Measurements from ENCODE around the gene PASD1.
"Not testable (repeated sequence)": the region's sequence is repeated elsewhere in the genome, so short reads cannot be mapped to it uniquely, and the experiment has no call there.

Gene PASD1

DNA sequence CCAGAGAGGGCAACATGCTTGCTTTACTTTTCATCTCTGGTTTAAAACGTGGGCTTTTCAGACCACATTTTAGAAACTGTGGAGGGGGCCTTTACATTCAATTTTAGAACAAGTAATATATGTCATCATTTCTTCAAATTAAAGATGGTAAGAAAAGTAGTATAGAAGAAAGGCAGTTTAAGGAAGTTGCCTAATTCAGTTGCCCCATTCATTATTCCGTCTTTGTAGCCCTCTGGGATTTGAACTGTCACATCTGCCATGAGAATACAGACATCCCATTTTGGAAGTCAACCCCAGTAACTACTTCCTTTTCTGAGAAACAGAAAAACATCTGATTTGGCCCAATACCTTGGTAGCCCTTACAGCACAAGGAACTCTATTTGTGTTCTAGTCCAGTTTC is 61.2 kb downstream of the PASD1 start:
- DNase-seq = no peak

DNA sequence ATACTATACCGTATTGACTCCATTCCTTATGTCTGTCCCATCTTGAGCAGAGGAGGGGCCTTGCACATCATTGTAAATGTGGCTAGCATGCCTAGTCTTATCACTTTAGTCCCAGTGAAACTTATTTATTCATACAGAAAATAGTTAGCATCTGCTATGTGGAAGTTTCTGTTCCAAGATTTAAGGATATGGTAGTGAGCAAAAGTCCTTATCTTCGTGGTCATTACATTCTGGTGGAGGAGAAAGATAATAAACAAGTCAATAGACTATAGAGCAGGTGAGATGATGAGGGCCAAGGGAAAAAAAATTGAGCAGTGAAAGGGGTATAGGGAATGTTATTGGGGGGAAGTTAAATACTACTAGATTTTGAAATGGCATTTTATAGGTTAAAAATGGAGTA is 68.3 kb downstream of the PASD1 start:
- no peak for DNase-seq

DNA sequence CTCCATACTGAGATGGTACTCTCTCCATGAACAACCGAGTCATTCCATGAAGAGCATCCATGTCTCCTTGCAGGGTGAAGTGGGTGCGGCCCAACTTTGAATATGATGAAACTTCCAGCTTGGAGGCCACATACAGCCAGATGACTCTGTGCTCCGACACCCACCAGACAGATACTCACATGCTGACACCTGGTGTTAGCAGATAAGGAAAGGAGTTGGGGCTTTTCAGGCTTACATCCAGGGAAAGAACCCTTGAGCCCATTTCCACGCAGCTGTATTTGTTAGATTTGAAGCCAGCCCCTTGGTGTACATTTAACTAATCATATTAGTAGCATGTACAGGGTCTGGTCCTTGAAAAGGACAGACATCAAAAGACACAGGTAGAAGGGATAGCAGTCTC is 69.7 kb downstream of the PASD1 start:
- no peak for DNase-seq

DNA sequence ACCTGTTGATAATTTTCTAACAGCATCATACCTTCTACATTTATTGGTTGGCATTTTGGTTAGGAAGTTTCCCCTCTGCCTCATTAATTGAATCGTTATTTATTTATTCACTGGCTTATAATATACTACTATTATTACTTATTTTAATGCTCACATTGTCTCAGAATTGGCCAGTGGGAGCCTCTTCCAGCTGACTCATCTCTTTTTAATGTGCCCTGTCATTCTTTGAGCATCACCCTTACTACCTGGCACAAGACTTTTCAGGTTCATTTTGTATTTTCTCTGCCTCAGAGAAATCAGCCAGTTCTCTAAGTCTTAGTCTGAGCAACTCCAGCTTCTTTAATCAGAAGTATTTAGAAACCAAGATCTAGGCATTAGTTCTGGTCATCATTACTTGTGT is 71.5 kb downstream of the PASD1 start:
- no peak for DNase-seq

DNA sequence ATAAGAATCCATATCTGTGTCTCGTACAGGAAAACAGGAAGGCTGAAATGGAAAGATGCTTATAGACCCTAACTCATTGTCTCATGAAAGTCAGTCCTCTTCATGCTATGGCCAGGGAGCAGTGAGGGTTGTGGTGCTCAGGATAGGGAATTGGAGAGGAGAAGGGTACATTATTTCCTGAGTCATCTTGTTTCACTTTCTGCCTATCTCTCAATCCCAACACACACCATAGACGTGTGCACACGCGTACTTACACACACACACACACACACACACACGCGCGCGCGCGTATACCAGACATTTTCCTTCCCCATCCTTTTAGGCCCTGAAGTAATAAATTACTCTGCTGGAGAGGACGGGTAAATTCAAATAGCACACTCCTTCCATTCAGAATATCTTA is 78.1 kb downstream of the PASD1 start:
- no peak for DNase-seq

DNA sequence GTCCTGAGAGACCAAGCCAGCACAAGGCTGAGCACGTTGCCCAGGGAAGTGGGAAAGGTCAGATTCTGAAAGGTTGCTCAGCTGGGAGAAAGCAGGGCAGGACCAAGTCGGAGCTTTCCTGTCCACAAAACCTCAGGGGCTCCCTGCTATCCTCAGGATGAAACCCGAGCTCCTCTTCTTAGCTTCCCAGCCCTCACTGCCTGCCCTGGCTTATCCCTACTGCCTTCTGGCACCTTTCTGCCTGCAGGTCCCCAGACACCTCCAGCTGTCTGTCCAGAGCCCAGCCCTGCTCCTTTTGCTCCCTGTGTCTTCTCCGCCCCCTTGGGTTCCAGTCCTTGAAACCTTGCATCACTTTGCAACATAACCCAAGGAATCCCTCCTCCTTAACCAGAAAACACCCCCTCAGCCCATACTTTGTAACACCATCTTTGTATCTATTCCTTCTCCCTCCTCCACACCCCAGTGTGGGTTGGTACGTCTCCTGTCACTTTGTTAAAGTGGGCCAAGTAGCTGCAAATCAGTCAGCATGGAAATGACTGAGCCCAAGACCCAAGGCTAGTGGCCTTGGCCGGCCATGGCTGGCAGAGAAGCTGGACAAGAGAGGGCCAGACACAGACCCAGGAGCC is 111.8 kb downstream of the PASD1 start:
- DNase-seq = no peak

DNA sequence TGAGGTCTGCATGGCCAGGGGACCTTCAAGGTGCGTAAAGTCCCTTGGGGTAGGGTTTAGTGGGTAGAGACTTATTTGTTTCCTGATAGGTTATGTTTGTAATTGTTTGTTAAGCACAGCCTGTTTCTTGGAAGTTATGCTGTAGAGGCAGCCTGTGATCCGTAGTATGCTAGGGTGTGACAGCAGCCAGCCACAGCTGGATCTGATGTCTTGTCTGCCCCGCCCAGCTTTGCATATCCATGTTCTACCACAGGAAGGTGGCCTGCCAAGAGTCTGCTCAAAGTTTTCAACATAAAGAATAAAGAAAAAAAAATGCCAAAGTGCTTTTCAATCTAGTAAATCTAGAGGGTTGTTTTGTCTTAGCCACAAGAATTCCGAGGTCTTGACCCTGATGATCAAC is 112.7 kb downstream of the PASD1 start:
- no peak for DNase-seq

DNA sequence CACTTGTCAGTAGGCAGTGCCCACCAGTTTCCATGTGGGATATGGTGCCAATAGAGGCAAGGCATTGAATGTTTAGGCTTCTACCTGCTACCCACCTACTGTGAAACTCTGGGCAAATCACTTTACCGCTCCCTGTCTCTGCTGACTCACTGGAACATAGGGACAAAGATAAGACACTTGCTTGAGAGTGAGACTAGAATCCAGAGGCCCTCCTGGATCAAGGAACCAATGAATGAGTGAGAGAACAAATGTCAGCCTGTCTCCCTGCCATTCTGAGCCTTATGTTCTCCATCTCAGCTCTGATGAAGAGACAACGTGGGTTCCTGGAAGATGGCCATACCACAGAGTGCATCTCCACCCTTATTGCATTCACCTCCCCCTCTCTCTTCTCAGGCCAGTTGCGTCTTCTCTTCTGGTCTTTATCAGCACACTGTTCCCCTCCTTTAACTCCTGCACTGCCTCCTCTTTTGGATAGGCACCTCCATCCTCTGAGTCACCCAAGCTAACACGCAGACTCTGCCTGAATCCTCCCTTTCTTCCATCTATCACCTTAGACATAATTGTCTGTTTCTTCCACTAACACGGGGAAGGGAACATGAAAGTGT is 116.4 kb downstream of the PASD1 start:
- no peak for DNase-seq

DNA sequence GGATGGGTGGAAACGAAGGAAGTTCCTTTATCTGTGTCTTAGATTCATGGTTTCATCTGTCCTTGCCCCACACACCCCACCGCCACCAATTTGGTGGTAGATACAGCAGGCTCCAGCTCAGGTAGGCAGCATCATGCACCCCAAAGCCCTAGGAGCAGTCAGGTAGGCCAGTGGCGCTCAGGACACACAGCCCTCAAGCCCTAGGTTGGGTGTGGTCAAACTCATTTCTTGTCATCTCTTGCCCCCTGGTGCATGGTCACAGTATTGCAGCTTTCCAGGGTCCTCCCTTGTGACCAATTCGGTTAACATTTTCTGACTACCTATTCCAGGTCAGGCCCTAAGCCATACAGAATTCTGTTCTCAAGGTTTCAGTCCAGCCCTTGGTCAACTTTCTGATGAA is 117.3 kb downstream of the PASD1 start:
- no peak for DNase-seq

DNA sequence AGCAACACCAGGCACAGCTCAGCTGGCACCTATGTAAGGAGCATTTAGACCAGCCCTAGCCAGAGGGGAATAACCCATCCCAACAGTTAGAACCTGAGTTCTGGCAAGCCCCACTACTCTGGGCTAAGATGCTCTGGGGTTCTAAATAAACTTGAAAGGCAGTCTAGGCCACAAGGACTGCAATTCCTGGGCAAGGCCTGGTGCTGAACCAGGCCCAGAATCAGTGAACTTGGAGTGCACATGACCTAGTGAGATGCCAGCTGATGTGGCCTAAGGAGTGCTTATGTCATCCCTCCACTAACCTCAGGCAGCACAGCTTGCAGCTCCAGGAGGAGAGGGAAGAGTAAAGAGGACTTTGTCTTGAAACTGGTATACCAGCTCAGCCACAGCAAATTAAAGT is 124.2 kb downstream of the PASD1 start:
- DNase-seq = no peak

DNA sequence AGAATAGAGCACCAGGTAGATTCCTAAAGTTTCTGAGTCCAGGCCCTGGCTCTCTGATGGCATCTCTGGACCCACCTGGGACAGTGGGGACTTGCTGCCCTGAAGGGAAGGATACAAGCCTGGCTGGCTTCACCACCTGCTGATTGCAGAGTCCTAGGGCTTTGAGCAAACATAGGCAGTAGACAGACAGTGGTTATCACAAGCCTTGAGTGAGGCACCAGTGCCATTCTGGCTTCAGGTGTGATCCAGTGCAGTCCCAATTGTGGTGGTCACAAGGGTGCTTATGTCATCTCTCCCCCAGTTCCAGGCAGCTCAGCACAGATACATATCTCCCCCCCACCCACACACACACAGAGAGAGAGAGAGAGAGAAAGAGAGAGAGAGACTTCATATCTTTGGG is 125.2 kb downstream of the PASD1 start:
- DNase-seq = no peak

DNA sequence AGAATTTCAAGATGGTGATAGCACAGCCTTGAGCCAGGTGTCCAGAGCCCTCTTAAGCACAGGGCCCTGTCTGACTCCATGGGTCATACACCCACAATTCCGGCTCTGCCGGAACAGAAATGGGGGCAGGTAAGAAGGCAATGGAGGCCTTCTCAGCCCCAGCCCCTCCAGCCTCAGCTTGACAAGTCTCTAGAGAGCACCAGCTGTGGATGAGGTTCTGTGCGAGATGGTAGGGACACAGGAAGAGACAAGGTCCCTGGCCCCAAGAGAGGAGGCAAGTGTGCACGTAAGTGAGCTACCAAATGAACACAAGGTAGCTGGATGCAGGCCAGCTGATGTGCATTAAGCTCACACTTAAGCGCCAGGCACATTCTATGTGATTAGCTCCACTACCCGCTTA is 129.3 kb downstream of the PASD1 start:
- no peak for DNase-seq

DNA sequence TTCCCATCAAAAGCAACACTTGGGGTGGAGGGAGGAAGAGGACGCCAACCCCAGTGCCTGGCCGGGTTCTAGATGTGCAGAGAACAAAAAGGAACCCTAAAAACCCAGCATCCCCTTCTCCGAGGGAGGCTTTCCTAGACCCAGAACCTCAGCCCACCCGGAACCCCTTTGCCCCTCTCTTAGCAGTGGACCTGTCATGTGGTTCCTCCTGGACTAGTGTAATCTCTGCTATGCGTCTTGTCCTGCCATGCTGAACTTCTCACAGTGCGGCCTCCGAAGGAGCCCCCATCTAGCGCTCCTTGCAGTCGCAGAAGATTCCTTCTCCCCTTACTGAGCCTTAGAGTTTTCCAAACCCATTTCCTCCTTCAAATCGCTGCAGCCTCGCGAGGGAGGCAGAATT is 130.6 kb downstream of the PASD1 start:
- no peak for DNase-seq

DNA sequence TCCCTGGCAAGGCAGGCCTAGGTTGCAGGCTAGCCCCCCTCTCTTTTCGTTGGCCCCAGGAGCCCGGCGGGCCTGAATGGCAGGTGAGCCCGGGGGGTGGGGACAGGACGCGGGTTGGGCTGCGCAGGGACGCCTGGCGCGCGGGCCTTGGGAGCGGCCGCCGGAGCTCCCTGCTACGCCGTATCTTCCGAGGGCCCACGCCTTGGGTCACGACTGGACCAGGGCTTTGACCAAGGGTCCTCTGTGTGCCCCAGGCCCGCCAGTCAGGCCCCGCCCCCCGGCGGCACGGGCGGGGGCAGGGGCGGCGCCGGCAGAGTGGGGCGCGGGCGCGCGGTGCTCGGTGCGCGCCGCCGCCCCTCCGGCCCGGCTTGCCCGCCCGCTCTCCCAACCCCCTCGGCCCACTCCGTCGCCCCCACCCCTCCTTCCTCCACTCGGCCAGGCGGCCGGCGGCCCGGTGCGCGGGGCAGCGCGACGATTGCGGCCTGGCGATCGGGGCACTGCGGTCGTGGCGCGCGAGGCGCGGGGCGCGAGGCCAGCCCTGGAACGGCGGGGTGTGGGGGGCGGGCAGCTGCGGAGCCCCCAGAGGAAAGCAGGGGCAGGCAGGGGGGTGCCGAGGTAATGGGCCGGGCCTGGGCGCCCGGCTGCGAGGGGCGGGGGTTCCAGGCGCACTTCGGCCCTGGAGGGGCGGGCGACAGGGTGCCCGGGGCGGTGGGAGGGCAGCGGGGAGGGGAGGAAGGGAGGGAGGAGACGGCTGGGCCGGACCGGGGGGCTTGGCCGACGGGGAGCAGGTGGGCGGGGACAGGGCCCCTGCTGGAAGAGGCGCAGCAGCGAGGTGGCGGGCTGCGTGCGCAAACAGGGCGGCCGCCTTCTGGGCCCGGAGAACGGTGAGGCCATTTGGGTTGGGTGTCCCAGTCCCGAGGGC is 131.4 kb downstream of the PASD1 start, which contains the start of gene PRRG3:
TSS of gene PRRG3 (plus strand) at position 798 of the 922 bp plus-strand sequence. CDS start 3,357 bp downstream, outside the sequence.
- no peak for DNase-seq

DNA sequence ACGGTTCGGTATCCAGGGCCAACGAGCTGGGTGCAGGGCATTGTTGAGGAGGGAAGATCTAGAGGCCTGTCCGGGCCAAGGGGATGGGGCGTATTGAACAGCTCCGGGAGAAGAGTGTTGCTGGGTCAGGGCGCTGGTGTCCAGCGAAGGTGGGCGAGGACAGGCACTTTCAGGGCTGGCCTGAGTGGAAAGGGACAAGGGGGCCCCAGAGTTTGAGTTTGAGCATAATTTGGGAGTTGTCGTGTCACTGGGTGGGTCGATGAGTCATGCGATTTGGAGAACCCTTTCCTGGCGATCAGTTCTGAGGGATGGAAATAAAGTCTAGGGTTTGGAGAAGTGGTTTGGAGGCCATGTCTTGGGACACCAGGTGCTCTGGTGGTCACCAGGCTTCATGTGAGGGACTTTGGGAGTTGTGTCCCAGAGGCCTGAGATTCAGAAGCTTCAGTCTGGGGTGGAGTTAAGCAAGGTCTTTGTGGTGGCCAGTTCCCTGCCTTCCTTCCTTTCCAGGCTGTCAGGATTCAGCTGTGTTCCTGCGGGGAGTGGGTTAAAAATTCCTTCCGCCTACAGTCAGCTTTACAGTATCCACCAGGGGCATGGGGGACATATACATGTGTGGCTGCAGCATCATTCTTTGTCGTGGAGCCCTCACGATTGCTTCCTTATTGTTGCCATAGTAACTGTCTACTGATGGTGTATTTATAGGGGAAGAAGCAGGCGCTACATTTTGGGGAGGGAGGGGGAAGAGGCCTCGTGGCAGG is 132.3 kb downstream of the PASD1 start:
- DNase-seq = no peak

DNA sequence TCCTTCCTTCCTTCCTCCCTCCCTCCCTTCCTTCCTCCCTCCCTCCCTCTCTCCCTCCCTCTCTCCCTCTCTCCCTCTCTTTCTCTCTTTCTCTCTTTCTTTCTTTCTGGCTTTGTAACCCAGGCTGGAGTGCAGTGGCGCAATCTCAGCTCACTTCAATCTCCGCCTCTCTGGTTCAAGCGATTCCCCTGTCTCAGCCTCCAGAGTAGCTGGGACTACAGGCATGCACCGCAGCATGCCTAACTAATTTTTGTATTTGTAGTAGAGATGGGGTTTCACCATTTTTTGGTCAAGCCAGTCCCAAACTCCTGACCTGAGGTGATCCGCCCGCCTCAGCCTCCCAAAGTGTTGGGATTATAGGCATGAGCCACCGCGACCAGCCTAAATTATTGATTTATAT is 133.6 kb downstream of the PASD1 start:
- not testable (repeated sequence) for DNase-seq

DNA sequence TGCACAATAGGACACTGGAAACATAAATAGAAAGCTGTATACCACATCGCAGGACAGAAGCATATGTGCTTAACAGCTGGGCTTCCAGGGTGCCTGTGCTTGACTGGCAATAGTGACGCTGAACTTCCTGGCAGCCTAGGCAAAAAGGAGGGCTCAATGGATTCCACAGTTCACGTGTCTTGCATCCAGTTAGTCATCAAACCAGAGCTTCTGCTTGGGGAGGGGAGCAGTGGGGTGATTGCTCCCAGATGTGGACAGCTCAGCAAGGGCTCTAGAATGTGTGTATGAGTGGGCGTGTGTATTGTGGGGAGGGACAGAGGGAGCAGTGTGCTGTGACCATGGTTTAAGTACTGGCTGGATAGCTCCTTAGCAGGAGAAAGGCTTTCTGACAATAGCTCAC is 134.0 kb downstream of the PASD1 start:
- DNase-seq = no peak

DNA sequence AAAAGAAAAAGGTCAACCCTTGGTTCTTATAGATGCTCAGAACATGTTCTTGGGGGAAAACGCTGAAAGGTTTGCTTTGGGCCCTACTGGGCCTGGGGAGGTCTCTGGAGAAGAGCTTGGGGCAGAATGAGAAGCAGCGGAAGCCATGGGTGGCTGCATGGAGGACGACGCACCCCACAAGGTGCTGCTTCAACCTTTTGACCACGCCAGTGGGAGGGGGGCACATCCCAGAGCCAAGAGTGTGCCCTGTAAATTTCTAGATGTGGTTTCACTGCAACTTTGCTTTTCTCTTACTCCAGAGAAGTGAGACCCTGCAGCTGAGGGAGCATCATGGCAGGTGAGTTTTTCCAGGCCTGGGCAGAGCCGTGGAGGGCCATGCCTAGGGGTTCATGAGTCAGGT is 135.0 kb downstream of the PASD1 start:
- no peak for DNase-seq

DNA sequence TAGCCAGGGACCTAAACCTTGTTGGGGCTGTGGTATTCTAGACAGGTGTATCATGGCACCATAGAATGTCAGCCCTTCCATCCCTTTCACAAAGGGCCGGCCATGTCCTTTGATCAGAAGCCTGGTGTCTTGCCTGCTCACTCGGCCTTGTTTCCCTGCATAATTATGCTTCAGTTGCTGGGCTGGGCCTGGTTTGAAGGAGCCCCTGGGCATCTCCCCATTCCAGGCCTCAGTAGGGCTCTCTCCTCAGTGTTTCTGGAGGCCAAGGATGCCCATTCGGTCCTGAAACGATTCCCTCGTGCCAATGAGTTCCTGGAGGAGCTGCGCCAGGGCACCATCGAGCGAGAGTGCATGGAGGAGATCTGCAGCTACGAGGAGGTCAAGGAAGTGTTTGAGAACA is 136.3 kb downstream of the PASD1 start:
- no peak for DNase-seq

DNA sequence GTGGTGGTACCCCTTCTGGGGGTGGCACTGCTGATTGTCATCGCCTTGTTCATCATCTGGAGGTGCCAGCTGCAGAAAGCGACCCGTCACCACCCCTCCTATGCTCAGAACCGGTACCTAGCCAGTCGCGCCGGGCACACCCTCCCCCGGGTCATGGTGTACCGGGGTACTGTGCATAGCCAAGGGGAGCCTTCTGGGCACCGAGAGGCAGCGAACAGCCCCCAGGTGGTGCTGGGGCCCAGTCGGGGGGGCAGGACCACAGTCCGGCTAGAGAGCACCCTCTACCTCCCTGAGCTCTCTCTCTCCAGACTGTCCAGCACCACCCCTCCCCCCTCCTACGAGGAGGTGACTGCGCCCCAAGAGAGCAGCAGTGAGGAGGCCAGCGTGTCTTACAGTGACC is 137.1 kb downstream of the PASD1 start:
- no peak for DNase-seq

DNA sequence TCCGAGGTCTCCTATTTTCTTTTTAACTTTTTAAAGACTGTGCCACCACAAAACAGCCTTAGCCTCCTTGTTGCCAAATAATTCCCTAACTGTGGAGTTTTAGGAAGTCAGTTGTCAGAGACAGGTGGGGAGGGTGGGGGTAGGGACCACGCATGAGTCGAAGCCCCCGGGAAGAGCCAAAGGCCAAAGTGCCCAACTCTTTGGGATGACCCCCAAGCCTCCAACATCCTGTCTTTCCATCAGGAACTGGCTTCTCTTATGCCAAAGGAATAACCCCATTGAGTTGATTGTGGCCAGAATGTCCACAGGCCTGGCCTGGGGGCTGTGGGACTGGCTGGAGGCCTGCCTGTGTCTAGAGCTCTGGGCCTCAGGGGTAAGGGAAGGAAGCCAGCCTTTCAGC is 137.6 kb downstream of the PASD1 start:
- no peak for DNase-seq

DNA sequence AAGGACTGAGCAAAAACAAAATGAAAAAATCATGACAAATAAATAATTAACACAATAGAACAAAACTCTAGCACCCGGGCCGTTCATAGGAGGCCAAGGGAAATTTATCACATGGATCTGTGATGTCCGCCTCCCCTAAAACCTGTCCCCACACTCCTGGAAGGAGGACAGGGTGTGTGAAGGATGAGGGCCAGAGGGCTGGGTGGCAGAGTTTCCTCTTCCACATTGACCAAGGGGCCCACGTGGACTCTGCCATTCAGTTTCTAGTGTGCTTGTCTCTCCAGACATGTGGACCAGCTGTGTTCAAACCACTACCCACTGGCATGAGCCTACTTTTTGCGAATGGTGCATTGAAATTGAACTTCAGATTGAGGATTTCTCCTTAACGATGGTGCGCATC is 138.1 kb downstream of the PASD1 start:
- DNase-seq = no peak

DNA sequence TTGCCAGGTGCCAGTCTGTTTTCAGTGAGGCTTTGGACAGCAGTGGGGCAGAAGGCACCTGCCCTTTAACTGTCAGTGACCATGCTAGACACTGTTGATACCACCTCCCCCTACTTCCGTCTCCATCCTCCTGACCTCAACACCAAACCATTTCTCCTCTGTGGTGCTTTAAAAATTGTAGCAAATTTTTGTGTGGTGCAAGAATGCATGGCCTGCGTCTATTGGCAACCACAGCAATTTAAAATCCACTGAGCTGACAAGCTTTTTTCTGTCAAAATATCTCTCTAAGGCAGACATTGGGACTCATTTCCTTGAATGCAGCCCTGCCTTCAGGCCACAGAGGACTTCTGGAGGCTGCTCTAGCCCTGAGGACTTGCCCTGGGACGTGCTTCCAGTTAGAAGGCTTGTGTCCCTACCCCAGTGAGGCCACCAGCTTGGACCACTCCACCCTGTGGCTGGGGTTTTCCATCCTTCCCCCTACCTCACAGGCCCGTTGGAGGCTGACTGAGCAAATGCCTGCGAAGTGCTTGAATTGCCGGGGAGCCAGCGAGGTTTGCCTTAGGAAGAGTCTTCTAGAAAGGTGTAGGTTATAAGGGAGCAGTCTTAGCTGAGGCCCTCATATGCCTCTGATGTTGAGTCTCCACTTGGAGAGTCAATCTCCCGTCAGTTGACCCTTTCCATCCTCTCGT is 138.7 kb downstream of the PASD1 start:
- DNase-seq = no peak
